Adipocyte (in vitro differentiated cells): ENCODE measurements around the gene KCNQ1.

Experiments used
- DNase-seq: peaks from one replicate; pipeline ENCODE4 v3.0.0-alpha.2; 2015; ENCODE audit warnings: low read depth
- H3K27me3 ChIP-seq: replicated peaks from 2 replicates; pipeline ENCODE4 v1.7.0; 2013; ENCODE audit warnings: mild to moderate bottlenecking, low read length, moderate library complexity; ENCODE audit not compliant: control insufficient read depth, insufficient read depth
- H3K36me3 ChIP-seq: 2 replicates; pipeline ENCODE4 v1.7.0; 2013; ENCODE audit warnings: low read length, mild to moderate bottlenecking, moderate library complexity; ENCODE audit not compliant: control insufficient read depth, insufficient read depth, severe bottlenecking
- H3K4me1 ChIP-seq: 2 replicates; pipeline ENCODE4 v1.7.0; 2013; ENCODE audit warnings: mild to moderate bottlenecking, low read length, moderate library complexity; ENCODE audit not compliant: control insufficient read depth, insufficient read depth
- H3K4me3 ChIP-seq: 2 replicates; pipeline ENCODE4 v1.7.0; 2013; ENCODE audit warnings: mild to moderate bottlenecking, low read length, moderate library complexity
- H3K9ac ChIP-seq: 2 replicates; pipeline ENCODE4 v1.7.0; 2013; ENCODE audit warnings: mild to moderate bottlenecking, low read length, moderate library complexity
- H3K9me3 ChIP-seq: 2 replicates; pipeline ENCODE4 v1.7.0; 2013; ENCODE audit warnings: mild to moderate bottlenecking, low read length, moderate library complexity; ENCODE audit not compliant: control insufficient read depth

The KCNQ1 gene

DNA sequence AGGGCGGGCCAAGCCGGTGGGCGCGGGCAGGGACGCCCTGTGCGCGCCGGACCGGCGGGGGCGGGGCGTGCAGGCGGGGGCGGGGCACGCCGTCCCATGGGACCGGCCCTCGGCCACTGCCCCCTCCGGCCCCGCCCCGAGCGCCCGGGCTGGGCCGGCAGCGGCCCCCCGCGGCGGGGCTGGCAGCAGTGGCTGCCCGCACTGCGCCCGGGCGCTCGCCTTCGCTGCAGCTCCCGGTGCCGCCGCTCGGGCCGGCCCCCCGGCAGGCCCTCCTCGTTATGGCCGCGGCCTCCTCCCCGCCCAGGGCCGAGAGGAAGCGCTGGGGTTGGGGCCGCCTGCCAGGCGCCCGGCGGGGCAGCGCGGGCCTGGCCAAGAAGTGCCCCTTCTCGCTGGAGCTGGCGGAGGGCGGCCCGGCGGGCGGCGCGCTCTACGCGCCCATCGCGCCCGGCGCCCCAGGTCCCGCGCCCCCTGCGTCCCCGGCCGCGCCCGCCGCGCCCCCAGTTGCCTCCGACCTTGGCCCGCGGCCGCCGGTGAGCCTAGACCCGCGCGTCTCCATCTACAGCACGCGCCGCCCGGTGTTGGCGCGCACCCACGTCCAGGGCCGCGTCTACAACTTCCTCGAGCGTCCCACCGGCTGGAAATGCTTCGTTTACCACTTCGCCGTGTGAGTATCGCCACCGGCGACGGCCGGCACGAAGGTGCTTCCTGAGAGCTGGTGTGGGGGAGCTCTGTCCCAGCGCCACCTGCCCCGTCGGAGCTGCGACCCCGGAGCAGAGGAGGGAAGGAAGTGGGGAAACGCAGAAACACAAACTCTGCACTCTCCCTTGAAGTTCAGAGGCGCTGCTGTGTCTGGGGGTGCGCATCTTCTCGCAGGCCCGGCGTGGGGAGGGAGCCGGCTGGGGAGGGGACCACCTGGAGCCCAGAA is at the start of gene KCNQ1:
Gene KCNQ1 (plus strand): TSS at position 188 of the 925 bp plus-strand sequence. CDS start 91 bp downstream, at position 279.
- Histone ChIP-seq H3K4me1 (no peaks in the 10 kb centered on the region), H3K36me3 (no peaks in the 10 kb centered on the region), H3K9me3 (peaks cover 12% of the 10 kb centered on the region), H3K27me3 (peaks cover 46% of the 10 kb centered on the region), H3K9ac (no peak within 1 kb of the TSS), H3K4me3 (no peak within 1 kb of the TSS)
- peak; percentile 7 for DNase-seq

DNA sequence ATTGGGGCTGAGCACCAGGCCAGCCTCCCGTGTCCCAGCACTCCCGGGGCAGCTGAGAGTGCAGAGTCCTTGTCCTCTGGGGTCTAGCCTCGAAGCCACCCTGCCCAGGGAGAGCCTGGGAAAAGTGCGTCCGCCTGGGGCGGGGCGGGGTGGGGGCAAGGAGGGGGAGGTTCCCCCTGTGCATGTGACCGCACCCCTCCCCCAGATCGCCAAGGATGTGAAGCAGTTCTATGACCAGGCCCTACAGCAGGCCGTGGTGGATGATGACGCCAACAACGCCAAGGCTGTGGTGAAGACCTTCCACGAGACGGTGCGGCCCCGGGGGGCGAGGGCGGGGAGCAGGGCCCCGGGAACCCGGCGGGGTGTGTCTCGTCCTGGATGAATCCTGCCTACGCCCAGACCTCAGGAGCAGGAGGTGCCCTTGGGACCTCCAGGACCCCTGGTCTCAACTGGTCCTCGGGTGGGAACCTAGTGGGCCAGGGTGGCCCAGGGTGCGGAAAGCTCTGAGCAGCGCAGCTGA is 49.5 kb upstream of the KCNQ1 start:
- peaks cover 55% of the 10 kb centered on the region for H3K36me3 ChIP-seq
- DNase-seq, result no peak
- no peak overlapping the region for H3K9ac ChIP-seq
- H3K4me1 ChIP-seq, result peaks cover 18% of the 10 kb centered on the region
- no peak overlapping the region for H3K4me3 ChIP-seq
- H3K9me3 ChIP-seq, result no peaks in the 10 kb centered on the region
- H3K27me3 ChIP-seq, result no peaks in the 10 kb centered on the region

GRCh38 chr11:2395856-2396255 is 49.0 kb upstream of the KCNQ1 start:
- Histone ChIP-seq H3K4me3 (no peak overlapping the region), H3K27me3 (no peaks in the 10 kb centered on the region), H3K9me3 (no peaks in the 10 kb centered on the region), H3K9ac (no peak overlapping the region), H3K4me1 (peaks cover 15% of the 10 kb centered on the region), H3K36me3 (peaks cover 53% of the 10 kb centered on the region)
- DNase-seq, result no peak

DNA sequence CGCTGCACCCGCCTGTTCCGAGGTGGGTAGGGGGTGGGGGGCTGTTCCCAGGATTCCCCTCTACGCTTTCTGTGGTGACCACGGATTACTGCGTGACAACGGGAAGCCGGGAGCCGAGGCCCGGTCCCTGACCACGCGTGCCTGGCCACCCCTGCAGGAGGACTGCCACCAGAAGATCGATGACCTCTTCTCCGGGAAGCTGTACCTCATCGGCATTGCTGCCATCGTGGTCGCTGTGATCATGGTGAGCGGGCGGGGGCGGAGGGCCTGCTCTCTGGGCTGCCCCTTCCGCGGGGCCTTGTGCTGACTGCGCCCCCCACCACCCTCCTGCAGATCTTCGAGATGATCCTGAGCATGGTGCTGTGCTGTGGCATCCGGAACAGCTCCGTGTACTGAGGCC is 48.3 kb upstream of the KCNQ1 start:
- no peak for DNase-seq
- Histone ChIP-seq H3K9ac (no peak overlapping the region), H3K36me3 (peaks cover 53% of the 10 kb centered on the region), H3K9me3 (no peaks in the 10 kb centered on the region), H3K4me3 (no peak overlapping the region), H3K4me1 (peaks cover 18% of the 10 kb centered on the region), H3K27me3 (no peaks in the 10 kb centered on the region)

- DNase-seq, result no peak
- Histone ChIP-seq H3K36me3 (peaks cover 48% of the 10 kb centered on the region), H3K4me3 (no peak overlapping the region), H3K9me3 (no peaks in the 10 kb centered on the region), H3K4me1 (peaks cover 23% of the 10 kb centered on the region), H3K9ac (no peak overlapping the region), H3K27me3 (no peaks in the 10 kb centered on the region)
These were observed 47.8 kb upstream of the KCNQ1 start for GRCh38 chr11:2397005-2397404.

DNA sequence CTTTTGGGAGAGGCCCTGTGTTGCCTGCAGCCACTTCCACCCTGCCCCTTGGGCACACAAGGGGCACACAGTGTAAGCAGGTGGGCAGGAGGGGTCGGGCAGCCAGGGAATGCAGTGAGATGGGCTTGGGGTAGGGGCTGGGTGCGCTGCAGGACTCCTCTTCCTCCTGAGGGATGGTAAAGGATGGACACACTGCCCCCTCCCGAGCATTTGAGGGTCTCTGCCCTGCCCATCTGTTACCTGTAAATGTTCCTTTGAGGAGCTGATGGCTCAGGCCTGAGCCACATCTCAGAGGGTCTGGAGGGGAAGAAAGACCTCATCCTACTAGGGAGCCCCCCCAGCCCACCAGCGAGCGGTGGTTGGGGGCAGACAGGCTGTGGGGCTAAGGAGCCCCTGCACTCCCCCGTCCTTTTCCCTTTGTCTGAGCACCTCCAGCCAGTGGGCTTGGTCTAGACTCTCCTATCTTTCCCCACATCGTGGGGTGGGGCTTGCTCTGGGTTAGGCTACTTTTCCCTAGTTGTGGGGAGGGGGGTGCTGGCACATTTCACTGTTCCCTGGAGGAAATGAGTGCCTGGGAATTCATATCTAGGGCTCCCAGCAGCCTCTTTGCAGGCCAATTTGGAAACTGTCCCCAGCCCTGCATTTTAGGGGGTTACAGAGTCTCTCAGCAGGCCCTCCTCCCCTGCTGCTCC is 46.0 kb upstream of the KCNQ1 start:
- peaks cover 27% of the 10 kb centered on the region for H3K4me1 ChIP-seq
- H3K9me3 ChIP-seq, result no peaks in the 10 kb centered on the region
- H3K27me3 ChIP-seq, result no peaks in the 10 kb centered on the region
- H3K36me3 ChIP-seq, result peaks cover 55% of the 10 kb centered on the region
- no peak for DNase-seq
- peak overlapping the region; percentile 96 for H3K9ac ChIP-seq
- H3K4me3 ChIP-seq, result peak overlapping the region; percentile 85

DNA sequence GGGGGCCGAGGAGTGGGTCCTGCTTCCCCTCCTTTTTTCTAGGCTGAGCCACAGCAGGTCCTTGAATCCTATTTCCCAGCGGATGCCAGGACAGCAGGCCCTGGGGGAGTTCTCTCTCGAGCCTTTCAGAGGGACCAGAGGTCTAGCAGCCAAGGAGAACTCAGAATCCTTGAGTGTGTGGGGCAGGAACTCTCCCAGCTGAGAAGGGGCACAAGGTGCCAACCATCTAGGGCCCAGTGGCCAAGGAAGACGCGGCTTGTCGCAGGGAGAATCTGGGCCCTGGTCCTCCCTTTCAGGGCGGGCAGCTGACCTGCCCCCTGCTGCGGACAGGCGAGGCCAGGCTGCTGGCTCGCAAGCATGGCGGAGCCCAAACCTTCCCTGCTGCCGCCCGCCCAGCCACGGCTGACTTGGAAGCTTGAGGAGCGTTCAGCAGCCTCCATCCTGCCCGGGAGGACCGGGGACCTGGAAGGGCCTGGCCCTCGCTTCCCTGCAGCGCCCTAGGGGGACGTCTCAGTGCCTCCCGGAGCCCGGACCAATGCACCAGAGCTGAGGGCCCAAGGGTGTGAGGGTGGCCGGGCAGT is 45.2 kb upstream of the KCNQ1 start:
- Histone ChIP-seq H3K9me3 (no peaks in the 10 kb centered on the region), H3K27me3 (no peaks in the 10 kb centered on the region), H3K36me3 (peaks cover 54% of the 10 kb centered on the region), H3K9ac (peak overlapping the region; percentile 96), H3K4me1 (peaks cover 27% of the 10 kb centered on the region), H3K4me3 (peak overlapping the region; percentile 85)
- DNase-seq, result peak; percentile 45

GRCh38 chr11:2400069-2400761 is 44.6 kb upstream of the KCNQ1 start, which contains the start of gene TSSC4:
TSS of gene TSSC4 (plus strand) at chr11:2400750. CDS start at chr11:2402634, 1,884 bp downstream.
- H3K4me3 ChIP-seq, result peak within 1 kb of the TSS; percentile 100

DNA sequence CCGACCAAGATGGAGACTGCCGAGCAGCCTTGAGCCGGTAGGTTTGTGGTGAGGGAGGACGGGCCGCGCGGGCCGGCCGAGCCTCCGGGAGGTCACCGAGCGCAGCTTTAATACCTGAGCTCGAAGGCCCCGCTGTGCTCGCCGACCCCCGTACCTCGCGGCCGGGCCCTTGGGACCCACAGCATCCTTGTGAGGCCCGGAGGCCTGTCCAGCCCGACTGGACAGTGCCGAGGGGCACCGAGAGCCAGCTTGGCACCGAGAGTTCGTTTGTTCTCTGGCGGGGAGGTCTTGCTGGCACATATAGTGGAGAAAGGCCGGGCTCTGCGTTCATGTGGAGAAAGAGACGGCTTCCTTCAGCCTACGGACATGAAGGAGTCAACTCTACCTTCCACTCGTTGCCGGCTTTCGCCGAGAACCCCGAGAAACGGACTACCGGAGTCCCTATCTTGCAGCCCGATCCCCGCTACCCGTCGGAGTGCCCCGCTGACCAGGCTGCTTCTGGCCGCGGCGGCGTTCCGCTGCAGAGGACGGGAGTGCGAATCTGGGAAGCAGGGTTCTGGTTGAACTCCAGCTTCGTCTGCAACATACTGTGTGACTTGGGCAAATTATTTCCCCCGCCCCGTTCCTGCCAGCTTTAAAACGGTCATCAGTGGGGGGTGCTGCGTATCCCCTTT is 43.9 kb upstream of the KCNQ1 start:
- Histone ChIP-seq H3K4me1 (peaks cover 27% of the 10 kb centered on the region), H3K27me3 (no peaks in the 10 kb centered on the region), H3K36me3 (peaks cover 46% of the 10 kb centered on the region), H3K4me3 (peak overlapping the region; percentile 100), H3K9ac (peak overlapping the region; percentile 100), H3K9me3 (no peaks in the 10 kb centered on the region)
- peak; percentile 50 for DNase-seq

More at GRCh38 chr11:2400069-2400761, 44.6 kb upstream of the KCNQ1 start, which contains the start of gene TSSC4:
- Histone ChIP-seq H3K27me3 (no peaks in the 10 kb centered on the region), H3K9ac (peak within 1 kb of the TSS; percentile 100), H3K9me3 (no peaks in the 10 kb centered on the region), H3K4me1 (peaks cover 27% of the 10 kb centered on the region), H3K36me3 (peaks cover 53% of the 10 kb centered on the region)
- DNase-seq, result peak; percentile 100

DNA sequence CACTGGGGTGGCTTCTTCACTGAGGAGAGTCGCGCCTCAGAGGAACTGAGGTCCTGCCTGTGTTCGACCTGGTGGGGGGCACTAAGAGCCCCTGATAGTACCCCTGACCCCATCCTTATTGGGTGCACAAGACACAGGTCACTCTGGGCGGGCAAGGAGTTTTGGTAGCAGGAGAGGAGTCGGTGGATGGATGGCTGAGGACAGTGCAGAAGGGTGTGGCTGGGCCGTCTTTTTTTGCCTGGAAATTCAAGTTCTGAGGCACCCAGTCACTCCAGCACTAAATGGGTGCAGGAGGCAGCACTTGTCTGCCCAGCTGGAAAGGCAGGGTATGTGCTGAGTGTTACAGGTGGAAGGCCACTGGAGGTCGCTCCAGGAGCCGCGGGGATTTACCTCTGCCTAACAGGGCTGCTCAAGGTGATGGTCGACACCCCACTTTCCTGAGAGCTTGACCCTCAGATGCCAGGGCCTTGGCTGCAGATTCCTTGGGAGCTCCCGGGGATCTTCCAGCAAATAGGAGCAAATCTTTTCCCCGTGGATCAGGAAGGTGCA is 43.3 kb upstream of the KCNQ1 start:
- H3K9ac ChIP-seq, result peak overlapping the region; percentile 100

More for the DNA sequence above, 43.3 kb upstream of the KCNQ1 start:
- Histone ChIP-seq H3K4me3 (peak overlapping the region; percentile 100), H3K4me1 (peaks cover 27% of the 10 kb centered on the region), H3K27me3 (no peaks in the 10 kb centered on the region), H3K36me3 (peaks cover 40% of the 10 kb centered on the region), H3K9me3 (no peaks in the 10 kb centered on the region)
- DNase-seq, result no peak
